Ascending aorta (tissue), 2 donors: ENCODE results near the gene ST6GALNAC2. TPM values are rescaled to one million over a fixed set of nuclear protein-coding genes. Genes with fewer than 3 reads are reported as not detected.

Experiments used
- DNase-seq, 2 donors: peaks; one replicate each; pipeline ENCODE4 v3.0.0-alpha.2; 2019; ENCODE audit warnings: low spot score in 2 of 2
- H3K27ac ChIP-seq, 2 donors: fragments of 200-600 bp; sonication (generic); one replicate each; pipeline ENCODE4 v1.5.1; 2016 to 2017; ENCODE audit warnings: mild to moderate bottlenecking in 1 of 2
- H3K27me3 ChIP-seq: fragments of 200-600 bp; sonication (generic); one replicate; pipeline ENCODE4 v1.5.1; 2017
- H3K36me3 ChIP-seq, 2 donors: fragments of 200-600 bp; sonication (generic); one replicate each; pipeline ENCODE4 v1.5.1; 2016
- H3K4me1 ChIP-seq, 2 donors: fragments of 200-600 bp; sonication (generic); one replicate each; pipeline ENCODE4 v1.5.1; 2016 to 2017; ENCODE audit warnings: mild to moderate bottlenecking in 1 of 2
- H3K4me3 ChIP-seq, 2 donors: fragments of 200-600 bp; sonication (generic); one replicate each; pipeline ENCODE4 v1.5.1; 2016 to 2017; ENCODE audit warnings: mild to moderate bottlenecking in 1 of 2
- H3K9me3 ChIP-seq, 2 donors: fragments of 200-600 bp; sonication (generic); one replicate each; pipeline ENCODE4 v1.5.1; 2016
- intact Hi-C: fragments of 100-400 bp; cut with DNase I; formaldehyde crosslinking; loops from one replicate; pipeline ENCODE4 v1.15.1; 2023
- total RNA-seq: library from RNA; depleted of rRNA; stranded (reverse); fragments of >200 nt; gene quantifications from one replicate; pipeline ENCODE4 v1.1.0, GENCODE V29; 2016
- TF ChIP-seq, protein P1 (sequence below), 3 experiments: fragments of 200-600 bp in 2 of 3; fragments of 450-650 bp in 1 of 3; sonication (generic) in 2 of 3; IDR thresholded peaks; one replicate each; pipeline ENCODE4 v1.5.1; 2016 to 2019; ENCODE audit warnings: antibody characterized with exemption in 3 of 3, mild to moderate bottlenecking in 1 of 3, moderate library complexity in 1 of 3

ST6GALNAC2 gene
- total RNA-seq, 1 donor from 2014 or later, result 15.8 TPM

DNA sequence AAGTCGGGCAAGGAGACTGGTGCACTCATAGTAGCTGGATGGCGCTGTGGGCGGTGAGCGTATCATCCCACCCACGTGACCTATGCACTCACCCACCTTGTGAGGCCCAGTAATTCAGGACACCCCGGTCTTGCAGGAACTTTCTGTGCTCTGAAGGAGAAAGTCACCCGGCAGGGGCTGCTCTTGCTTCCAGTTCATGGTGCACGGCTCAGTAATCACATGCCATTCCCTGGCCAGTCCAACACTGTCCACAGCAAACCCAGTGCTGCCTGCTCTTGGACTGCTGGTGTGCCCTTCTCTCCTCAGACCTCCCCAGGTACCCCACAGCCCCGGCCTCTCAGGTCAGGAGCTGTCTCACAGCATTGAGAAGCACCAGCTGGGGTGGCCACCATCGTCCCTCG is 68.0 kb downstream of the ST6GALNAC2 start:
- intact Hi-C loops, result no loop called here

More for the DNA sequence above, 68.0 kb downstream of the ST6GALNAC2 start:
- TF ChIP-seq, protein P1, sequence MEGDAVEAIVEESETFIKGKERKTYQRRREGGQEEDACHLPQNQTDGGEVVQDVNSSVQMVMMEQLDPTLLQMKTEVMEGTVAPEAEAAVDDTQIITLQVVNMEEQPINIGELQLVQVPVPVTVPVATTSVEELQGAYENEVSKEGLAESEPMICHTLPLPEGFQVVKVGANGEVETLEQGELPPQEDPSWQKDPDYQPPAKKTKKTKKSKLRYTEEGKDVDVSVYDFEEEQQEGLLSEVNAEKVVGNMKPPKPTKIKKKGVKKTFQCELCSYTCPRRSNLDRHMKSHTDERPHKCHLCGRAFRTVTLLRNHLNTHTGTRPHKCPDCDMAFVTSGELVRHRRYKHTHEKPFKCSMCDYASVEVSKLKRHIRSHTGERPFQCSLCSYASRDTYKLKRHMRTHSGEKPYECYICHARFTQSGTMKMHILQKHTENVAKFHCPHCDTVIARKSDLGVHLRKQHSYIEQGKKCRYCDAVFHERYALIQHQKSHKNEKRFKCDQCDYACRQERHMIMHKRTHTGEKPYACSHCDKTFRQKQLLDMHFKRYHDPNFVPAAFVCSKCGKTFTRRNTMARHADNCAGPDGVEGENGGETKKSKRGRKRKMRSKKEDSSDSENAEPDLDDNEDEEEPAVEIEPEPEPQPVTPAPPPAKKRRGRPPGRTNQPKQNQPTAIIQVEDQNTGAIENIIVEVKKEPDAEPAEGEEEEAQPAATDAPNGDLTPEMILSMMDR (IDR thresholded peaks at IDR 0.05), result no peak
- no peak for DNase-seq
- H3K4me1 ChIP-seq, result peaks cover 0 to 8% of the 10 kb centered on the region in 2 donors
- no peak overlapping the region for H3K4me3 ChIP-seq
- no peaks in the 10 kb centered on the region for H3K36me3 ChIP-seq
- no peaks in the 10 kb centered on the region for H3K27me3 ChIP-seq
- no peak overlapping the region for H3K27ac ChIP-seq
- H3K9me3 ChIP-seq, result no peaks in the 10 kb centered on the region

Other genes with a start within 250 kb of the ST6GALNAC2 start
- gene PRPSAP1, start 231.9 kb downstream of the ST6GALNAC2 start, total RNA-seq, result 16.1 TPM
- gene SPHK1, start 201.3 kb downstream of the ST6GALNAC2 start, total RNA-seq, result 120 TPM
- 19.6 TPM for gene UBE2O, start 132.7 kb downstream of the ST6GALNAC2 start, total RNA-seq
- not detected for gene AANAT, start 118.3 kb downstream of the ST6GALNAC2 start, total RNA-seq
- gene RHBDF2, start 84.4 kb downstream of the ST6GALNAC2 start, total RNA-seq, result 12.7 TPM
- gene CYGB, start 48.2 kb downstream of the ST6GALNAC2 start, total RNA-seq, result 60.7 TPM
- gene PRCD, start 45.8 kb downstream of the ST6GALNAC2 start, total RNA-seq, result 0.43 TPM
- gene ST6GALNAC1, start 57.9 kb upstream of the ST6GALNAC2 start, total RNA-seq, result 3.4 TPM
- gene MXRA7, start 125.1 kb upstream of the ST6GALNAC2 start, total RNA-seq, result 122 TPM
- 29.4 TPM for gene JMJD6, start 140.7 kb upstream of the ST6GALNAC2 start, total RNA-seq
- 31.2 TPM for gene METTL23, start 141.0 kb upstream of the ST6GALNAC2 start, total RNA-seq
- 429 TPM for gene SRSF2, start 151.5 kb upstream of the ST6GALNAC2 start, total RNA-seq
- gene MFSD11, start 152.3 kb upstream of the ST6GALNAC2 start, total RNA-seq, result 13.4 TPM